ENCODE results near the gene TACR1.

TACR1 gene

DNA sequence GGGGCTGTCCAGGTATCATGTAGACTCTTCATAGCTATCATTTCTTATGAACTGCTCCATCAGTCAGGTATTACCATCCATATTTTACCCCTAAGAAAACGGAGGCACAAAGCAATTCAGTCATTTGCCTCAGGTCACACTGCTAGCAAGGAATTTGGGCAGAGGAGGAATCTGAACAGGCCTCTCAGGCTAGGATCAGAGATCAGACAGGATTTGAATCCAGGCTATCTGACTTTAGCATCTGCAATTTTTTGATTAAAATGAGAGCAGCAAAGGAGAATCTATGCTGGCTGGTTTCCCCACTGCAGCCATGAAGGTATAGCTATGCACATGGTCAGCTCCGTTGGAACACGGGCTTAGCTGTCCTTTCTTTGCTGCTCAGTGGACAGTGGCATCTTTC, 60.1 kb downstream of the TACR1 start:
- DNase-seq = no peak

DNA sequence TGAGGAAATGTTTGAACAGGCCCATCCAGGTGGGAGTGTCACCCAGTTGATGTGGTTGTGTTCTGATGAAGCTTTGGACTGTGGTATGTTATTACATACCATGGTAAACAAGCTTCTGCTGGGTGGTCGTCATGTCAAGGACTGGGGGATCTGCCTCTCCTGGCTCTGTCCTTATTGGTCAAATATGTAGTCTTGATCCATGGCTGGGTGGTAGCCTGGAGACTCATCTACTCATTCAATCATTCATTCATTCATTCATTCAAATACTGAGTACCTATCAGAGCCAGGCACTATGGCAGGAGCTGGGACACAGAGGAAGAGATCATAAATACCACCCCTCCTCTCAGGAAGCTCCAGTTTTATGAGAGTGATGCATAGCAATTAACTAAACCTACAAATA, 60.8 kb downstream of the TACR1 start:
- no peak for DNase-seq

GRCh38 chr2:75135776-75136400, 63.4 kb downstream of the TACR1 start:
- no peak for DNase-seq

- no peak for DNase-seq
These were observed 64.5 kb downstream of the TACR1 start for GRCh38 chr2:75134860-75135259.

DNA sequence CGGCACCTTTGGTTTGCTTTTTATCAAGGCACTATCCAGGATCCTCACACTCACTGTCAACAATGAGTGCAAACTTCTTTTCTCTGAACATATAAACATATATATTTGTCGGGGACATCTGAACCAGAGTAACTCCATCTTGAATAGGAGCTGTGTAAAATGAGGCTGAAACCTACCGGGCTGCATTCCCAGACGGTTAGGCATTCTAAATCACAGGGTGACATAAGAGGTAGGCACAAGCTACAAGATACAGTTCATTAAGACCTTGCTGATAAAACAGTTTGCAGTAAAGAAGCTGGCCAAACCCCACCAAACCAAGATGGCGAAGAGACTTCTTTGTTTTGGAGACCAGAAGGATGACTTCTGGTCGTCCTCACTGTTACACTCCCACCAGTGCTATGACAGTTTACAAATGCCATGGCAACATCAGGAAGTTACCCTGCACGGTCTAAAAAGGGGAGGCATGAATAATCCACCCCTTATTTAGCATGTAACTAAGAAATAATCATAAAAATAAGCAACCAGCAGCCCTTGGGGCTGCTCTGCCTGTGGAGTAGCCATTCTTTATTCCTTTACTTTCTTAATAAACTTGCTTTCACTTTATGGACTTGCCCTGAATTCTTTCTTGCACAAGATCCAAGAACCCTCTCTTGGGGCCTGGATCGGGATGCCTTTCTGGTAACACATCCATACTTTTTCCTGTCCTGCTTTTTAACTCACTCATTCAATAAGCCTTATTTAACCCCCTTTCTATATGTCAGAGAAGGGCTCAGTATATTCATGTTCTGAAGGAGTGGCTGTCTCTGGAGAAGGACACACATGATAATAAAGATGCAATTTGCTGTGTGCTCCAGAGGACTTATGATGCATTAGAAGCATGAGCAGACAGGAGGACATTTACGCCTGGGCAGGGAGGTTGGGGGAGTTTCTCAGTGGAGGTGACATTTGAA, 65.4 kb downstream of the TACR1 start:
- DNase-seq = no peak

- DNase-seq = peak; percentile 3
These were observed 69.1 kb downstream of the TACR1 start for GRCh38 chr2:75130171-75130570.

- no peak for DNase-seq
These were observed 75.4 kb downstream of the TACR1 start for GRCh38 chr2:75123876-75124275.

DNA sequence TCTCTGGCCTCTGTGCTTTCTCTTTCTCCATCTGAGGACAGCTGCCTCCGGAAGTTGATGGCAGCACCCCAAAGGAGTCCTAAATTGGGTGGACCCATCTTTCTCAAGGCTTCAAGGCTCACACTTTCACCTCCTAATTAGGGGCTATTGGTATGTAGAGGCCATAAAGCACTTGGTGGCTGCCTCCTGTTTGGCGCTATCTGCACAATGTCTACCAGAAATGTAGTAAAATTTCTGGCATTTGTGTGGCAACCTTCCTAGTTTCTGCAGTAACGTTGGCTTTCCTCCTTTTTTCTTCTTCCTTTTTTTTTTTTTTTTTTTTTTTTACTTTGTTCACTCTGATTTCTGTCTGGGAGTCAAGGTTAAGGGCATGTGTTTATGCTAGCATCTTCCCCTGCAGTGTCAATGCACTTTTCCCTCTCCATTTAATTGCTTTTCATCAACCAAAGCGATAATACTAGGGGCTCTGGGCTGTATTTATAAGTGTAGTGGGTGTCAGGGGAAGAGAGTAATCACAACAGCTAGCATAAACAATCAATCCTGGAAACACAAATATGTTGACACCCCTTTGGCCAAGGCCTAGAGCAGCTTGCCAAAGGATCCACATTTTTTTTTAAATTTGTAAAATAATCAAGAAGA, 86.0 kb downstream of the TACR1 start:
- DNase-seq = no peak

- no peak for DNase-seq
These were observed 90.3 kb downstream of the TACR1 start for GRCh38 chr2:75108937-75109482.

DNA sequence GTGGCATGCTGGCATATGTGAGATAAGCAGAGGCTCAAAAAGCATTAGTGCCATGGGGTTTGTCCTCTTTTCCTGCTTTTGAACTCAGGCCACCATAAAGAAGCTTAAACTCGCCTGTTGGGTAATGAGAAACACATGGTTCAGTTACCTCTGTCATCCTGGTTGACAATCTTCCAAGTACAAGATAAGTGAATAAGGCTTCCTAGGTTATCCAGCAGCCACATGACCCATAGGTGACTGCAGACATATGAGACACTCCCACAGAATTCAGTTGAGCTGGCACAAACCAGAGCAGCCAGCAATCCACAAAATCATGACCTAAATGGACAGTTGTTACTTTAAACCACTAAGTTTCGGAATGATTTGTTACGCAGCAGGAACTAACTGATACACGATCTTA, 97.3 kb downstream of the TACR1 start:
- DNase-seq = no peak

DNA sequence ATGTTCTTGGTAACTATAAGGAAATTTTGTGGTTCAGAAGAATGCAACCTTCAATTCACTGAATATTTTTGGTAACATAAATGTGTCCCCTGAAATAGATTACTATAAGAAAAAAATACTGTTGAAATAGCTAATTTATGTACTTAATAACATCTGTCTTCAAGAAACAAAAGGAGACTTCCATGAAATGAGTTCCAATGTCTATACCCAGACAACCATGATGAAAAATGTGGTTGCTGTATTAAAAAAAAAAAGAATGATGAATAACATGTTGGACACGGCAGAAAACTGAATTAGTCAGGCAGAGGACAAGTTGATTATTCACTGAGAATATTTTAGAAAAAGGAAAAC, 98.5 kb downstream of the TACR1 start:
- DNase-seq = no peak

DNA sequence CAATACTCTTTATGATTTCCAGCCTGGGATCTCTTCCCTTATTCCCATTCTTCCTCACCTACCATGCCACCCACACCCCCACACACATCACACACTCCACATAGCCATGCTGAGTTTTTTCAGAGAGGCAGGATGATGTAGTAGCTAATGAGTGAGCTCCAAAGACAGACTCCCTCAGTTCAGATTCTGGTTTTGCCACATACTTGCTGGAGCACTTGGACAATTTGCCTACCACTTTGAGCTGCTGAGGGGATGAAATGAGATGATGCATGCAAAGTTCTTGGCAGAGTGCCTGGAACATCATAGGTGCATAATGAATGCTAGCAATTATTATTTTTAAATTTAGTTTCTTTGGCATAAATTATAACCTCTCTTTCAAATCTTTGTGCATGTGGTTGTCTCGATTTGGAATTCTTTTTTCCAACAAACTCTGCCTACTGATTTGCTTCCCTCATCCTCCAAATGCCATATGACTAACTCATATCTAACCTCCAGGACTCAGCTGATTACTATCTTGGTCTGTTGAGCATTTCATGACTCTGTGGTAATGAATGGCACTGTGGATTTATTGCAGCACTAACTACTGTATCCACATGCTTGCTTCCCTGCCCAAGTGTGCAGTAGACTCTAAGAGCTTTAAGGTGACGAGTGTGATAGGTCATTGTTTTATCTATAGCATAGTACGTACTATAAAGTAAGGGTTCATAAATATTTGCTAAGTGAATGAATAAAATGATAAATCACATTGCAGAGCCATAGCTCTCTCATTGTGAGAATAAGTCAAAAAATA, 99.1 kb downstream of the TACR1 start:
- DNase-seq = peak; percentile 20

DNA sequence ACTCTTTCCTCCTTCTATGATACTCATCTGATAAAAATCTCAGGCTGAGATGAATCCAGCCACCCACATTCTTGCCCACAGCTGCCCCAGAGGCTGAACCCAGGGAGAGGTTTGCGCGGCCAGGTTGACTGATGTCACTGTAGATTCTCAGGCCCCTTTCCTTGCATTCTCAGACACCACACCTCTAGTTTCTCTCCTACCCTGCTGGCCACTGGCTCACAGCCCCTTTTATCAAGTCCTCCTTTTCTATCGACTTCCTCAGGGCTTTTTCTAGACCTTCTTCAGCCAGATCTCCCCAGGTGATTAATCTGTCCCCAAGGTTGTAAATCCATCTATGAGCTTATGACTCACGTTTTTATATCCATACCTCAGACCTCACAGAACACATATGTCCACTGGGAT, 99.8 kb downstream of the TACR1 start:
- DNase-seq = no peak

DNA sequence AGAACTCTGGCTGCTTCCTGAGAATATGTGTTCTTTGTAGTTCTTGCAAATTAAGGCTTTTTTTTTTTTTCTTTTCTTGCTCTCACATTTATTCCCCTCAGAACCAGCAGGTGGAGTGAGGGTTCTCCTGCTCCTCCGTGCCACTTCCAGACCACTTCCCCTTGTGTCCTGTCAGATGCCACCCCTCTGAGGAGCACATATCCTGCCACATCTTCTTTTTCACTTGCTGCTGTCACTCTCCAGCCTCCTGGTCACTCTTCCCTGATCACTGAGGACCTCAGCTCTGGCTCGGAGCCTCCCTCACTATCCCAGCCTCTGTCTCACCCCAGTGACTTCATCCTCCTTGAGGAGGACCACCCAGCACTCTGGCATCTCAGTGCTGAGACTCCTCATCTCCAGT, 100.5 kb downstream of the TACR1 start:
- no peak for DNase-seq

- no peak for DNase-seq
These were observed 101.5 kb downstream of the TACR1 start for GRCh38 chr2:75097831-75098230.

- no peak for DNase-seq
These were observed 104.9 kb downstream of the TACR1 start for GRCh38 chr2:75094405-75094804.

- DNase-seq = no peak
These were observed 108.4 kb downstream of the TACR1 start for GRCh38 chr2:75090770-75091515.

DNA sequence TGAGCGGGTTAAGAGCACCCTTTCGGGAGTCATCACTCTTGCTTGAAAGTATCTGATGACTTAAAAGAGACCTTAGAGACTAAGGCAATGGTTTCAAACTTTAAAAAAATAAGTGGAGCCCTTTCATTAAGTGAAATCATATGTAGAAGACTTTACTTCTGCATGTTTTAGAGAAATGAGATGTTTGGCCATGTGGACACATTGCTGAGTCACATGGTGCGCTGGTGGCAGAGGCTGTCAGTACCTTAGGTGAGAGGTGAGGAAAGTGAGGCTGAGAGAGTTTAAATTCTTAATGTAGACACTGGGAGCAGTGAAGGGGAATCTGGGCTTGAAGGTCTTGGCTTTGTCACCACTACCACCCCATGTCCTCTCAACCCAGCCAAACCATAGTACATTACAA, 109.8 kb downstream of the TACR1 start:
- no peak for DNase-seq

- DNase-seq = no peak
These were observed 110.5 kb downstream of the TACR1 start for GRCh38 chr2:75088791-75089190.

DNA sequence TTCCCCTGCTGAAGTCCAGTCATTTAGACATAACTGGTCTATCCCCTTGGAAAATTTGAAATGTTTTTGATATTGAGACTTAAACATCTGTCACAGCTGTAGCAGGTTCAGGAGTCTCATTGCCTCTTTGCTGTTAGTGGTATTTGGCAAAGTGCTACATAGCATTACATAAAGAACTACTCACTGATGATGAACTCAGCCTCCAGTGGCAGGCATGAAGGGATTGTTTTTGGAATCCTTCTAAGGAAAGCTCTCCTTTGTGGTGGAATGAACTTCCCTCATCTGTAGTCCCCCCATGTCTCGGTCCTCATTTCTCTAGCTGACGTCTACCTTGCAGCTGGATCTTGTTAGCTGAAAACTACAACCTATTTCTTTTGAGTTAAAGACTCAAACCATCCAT, 111.6 kb downstream of the TACR1 start:
- no peak for DNase-seq

- DNase-seq = no peak
These were observed 119.7 kb downstream of the TACR1 start for GRCh38 chr2:75079575-75079974.

GRCh38 chr2:75077909-75078308, 121.4 kb downstream of the TACR1 start:
- DNase-seq = no peak
